Amygdala (tissue), 56 donors: ENCODE results near the gene ZNF81.
"Not testable (repeated sequence)": the region's sequence is repeated elsewhere in the genome, so short reads cannot be mapped to it uniquely, and the experiment has no call there.

Experiments used
- DNase-seq, 56 donors: peaks; one replicate each; lab custom pipeline; 2025; lab: John Stamatoyannopoulos, UW

Gene ZNF81

GRCh38 chrX:47918274-47918673 lies 81.6 kb downstream of the ZNF81 start:
- DNase-seq: no peak

GRCh38 chrX:47927212-47927611 lies 90.5 kb downstream of the ZNF81 start:
- no peak for DNase-seq

- not testable (repeated sequence) for DNase-seq
Observed at GRCh38 chrX:47931970-47932369, 95.3 kb downstream of the ZNF81 start.

GRCh38 chrX:47933946-47934345 lies 97.2 kb downstream of the ZNF81 start:
- no peak for DNase-seq

GRCh38 chrX:47936224-47936939 lies 99.7 kb downstream of the ZNF81 start:
- DNase-seq: peak in 5 of 56 donors; percentile 0 to 10 (median 2)

GRCh38 chrX:47936940-47937317 lies 100.2 kb downstream of the ZNF81 start:
- DNase-seq: no peak

- DNase-seq: no peak
Observed at GRCh38 chrX:47940448-47940847, 103.7 kb downstream of the ZNF81 start.

GRCh38 chrX:47941423-47941822 lies 104.7 kb downstream of the ZNF81 start:
- no peak for DNase-seq

GRCh38 chrX:47955295-47955694 lies 118.6 kb downstream of the ZNF81 start:
- not testable (repeated sequence) for DNase-seq

- no peak for DNase-seq
Observed at GRCh38 chrX:47956016-47956415, 119.3 kb downstream of the ZNF81 start.

- not testable (repeated sequence) for DNase-seq
Observed at GRCh38 chrX:47958206-47958605, 121.5 kb downstream of the ZNF81 start.

- no peak for DNase-seq
Observed at GRCh38 chrX:47958761-47959342, 122.2 kb downstream of the ZNF81 start.

GRCh38 chrX:47960406-47960805 lies 123.7 kb downstream of the ZNF81 start:
- no peak for DNase-seq

GRCh38 chrX:47961830-47962229 lies 125.1 kb downstream of the ZNF81 start:
- not testable (repeated sequence) for DNase-seq

- DNase-seq: not testable (repeated sequence)
Observed at GRCh38 chrX:47965526-47965925, 128.8 kb downstream of the ZNF81 start.
